Kidney epithelial cell (primary cell): Measurements from ENCODE around the gene EZR. TPM values are rescaled to one million over a fixed set of nuclear protein-coding genes. Genes with fewer than 3 reads are reported as not detected.
A peak's percentile ranks its signal among the peaks of the same experiment; 100 is the strongest.

Experiments used
- DNase-seq: peaks from one replicate; pipeline ENCODE4 v3.0.0-alpha.2; 2010; ENCODE audit warnings: low read depth
- H3K27me3 ChIP-seq: 2 replicates; pipeline ENCODE4 v1.6.0; 2011; ENCODE audit warnings: low read length; ENCODE audit not compliant: control insufficient read depth, insufficient read depth
- H3K36me3 ChIP-seq: 2 replicates; pipeline ENCODE4 v1.5.1; 2011; ENCODE audit warnings: low read length; ENCODE audit not compliant: control insufficient read depth, insufficient read depth
- H3K4me3 ChIP-seq: 2 replicates; pipeline ENCODE4 v1.5.1; 2011; ENCODE audit warnings: low read depth, mild to moderate bottlenecking, control low read depth, low read length
- total RNA-seq: library from RNA; depleted of rRNA; stranded (reverse); fragments of >200 nt; gene quantifications from 2 replicates; pipeline ENCODE4 v1.2.3, GENCODE V29; 2015
- TF ChIP-seq, protein P1 (sequence below): IDR thresholded peaks from 2 replicates; pipeline ENCODE4 v1.5.1; 2011; ENCODE audit warnings: mild to moderate bottlenecking, moderate library complexity, low read length, control low read depth, inconsistent platforms; ENCODE audit not compliant: insufficient read depth, poor library complexity, severe bottlenecking

The EZR gene
- total RNA-seq, 1 donor from 2014 or later: 277 TPM

DNA sequence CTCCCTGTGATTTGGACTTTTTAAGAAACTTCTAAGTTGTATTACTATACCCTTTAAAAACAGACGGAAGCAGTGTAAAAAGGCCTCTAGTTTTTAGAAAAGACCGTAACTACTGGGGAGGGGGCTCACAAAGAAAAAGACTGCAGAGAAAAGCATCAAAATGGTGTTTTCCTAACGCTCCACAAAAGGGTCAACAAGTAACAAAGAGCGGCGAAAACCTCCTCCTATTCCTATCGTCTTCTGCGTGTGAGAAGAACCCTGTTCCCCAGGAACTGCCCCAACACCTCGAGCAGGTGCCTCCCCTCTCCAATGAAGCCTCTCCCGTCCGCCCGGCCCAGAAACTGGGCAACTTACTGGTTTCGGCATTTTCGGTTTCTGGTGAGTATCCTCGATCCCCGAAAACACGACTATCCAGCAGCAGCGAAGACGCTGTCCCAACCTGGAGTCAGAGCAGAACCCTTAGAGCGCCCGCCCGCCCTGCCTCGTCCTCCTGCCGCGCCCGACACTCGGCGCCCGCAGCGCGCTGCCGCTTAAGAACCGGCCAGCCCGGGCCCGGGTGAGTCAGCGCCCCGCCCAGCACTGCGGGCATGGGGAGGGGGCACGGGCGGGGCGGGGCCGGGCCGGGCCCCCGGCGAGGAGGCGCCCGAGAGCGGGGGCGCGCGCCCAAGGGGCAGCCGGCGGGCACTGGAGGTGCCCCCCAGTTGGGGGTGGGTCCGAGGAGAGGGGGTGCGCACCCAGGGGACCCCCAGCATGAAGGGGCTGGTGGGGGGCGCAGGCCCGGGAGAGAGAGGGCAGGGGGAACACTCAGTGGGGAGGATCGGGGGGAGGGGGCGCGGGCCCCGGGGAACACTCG, 1.2 kb downstream of the EZR start:
- H3K36me3 ChIP-seq: peaks cover 2% of the 10 kb centered on the region
- TF ChIP-seq, protein P1, sequence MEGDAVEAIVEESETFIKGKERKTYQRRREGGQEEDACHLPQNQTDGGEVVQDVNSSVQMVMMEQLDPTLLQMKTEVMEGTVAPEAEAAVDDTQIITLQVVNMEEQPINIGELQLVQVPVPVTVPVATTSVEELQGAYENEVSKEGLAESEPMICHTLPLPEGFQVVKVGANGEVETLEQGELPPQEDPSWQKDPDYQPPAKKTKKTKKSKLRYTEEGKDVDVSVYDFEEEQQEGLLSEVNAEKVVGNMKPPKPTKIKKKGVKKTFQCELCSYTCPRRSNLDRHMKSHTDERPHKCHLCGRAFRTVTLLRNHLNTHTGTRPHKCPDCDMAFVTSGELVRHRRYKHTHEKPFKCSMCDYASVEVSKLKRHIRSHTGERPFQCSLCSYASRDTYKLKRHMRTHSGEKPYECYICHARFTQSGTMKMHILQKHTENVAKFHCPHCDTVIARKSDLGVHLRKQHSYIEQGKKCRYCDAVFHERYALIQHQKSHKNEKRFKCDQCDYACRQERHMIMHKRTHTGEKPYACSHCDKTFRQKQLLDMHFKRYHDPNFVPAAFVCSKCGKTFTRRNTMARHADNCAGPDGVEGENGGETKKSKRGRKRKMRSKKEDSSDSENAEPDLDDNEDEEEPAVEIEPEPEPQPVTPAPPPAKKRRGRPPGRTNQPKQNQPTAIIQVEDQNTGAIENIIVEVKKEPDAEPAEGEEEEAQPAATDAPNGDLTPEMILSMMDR: no peak
- DNase-seq: no peak
- no peaks in the 10 kb centered on the region for H3K27me3 ChIP-seq
- peak overlapping the region; percentile 75 for H3K4me3 ChIP-seq

- H3K36me3 ChIP-seq: peaks cover 2% of the 10 kb centered on the region
- H3K27me3 ChIP-seq: no peaks in the 10 kb centered on the region
- peak overlapping the region; percentile 75 for H3K4me3 ChIP-seq
- DNase-seq: no peak
- TF ChIP-seq, protein P1: no peak
These were observed 2.1 kb downstream of the EZR start for GRCh38 chr6:158816803-158817727.

- H3K4me3 ChIP-seq: peak overlapping the region; percentile 75
- H3K36me3 ChIP-seq: peaks cover 2% of the 10 kb centered on the region
- TF ChIP-seq, protein P1: no peak
- no peak for DNase-seq
- H3K27me3 ChIP-seq: no peaks in the 10 kb centered on the region
These were observed 2.8 kb downstream of the EZR start for GRCh38 chr6:158816329-158816728.

DNA sequence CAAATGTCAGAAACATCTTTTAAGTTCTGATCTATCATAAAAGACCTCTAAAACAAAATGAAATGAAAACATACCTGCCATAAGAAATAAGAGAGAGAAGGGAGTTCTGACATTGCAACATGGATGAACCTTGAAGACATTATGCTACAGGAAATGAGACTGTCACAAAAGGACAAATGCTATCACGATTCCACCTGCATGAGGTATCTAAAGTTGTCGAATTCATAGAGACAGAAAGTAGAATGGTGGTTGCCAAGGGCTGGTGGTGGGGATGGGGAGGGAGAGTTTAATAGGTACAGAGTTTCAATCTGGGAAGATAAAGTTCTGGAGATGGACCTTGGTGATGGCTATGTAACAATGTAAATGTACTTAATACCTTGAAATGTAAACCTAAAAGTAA, 3.3 kb downstream of the EZR start:
- Histone ChIP-seq H3K36me3 (peaks cover 2% of the 10 kb centered on the region), H3K27me3 (no peaks in the 10 kb centered on the region), H3K4me3 (peak overlapping the region; percentile 75)
- no peak for DNase-seq
- TF ChIP-seq, protein P1: no peak

DNA sequence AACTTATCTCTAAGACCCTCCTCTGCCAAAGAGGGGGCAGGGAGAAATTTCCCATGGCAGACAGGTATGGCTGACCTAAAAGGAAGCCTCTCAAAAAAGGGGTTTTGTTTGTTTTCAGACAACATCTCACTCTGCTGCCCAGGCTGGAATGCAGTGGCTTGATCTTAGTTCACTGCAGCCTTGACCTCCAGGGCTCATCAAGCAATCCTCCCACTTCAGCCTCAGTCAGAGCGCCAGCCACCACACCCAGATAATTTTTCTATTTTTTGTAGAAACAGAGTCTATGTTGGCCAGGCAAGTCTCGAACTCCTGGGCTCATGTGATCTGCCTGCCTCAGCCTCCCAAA, 3.8 kb downstream of the EZR start:
- peak overlapping the region; percentile 75 for H3K4me3 ChIP-seq
- no peak for DNase-seq
- TF ChIP-seq, protein P1: no peak
- H3K36me3 ChIP-seq: peaks cover 2% of the 10 kb centered on the region
- H3K27me3 ChIP-seq: no peaks in the 10 kb centered on the region
